ENCODE data around the gene C12orf50. TPM values are rescaled to one million over a fixed set of nuclear protein-coding genes. Genes with fewer than 3 reads are reported as not detected.
"Not testable (repeated sequence)": the region's sequence is repeated elsewhere in the genome, so short reads cannot be mapped to it uniquely, and the experiment has no call there.

C12orf50 gene
- total and polyA plus RNA-seq, 4 experiments from 2014 or later, result 0.09 TPM; not detected in 3

GRCh38 chr12:88052686-88053085 is 23.5 kb upstream of the C12orf50 start:
- intact Hi-C loops (cut with micrococcal nuclease), result no loop called here
- no peak overlapping the region for H3K4me3 Mint-ChIP-seq

GRCh38 chr12:88044035-88044434 is 14.8 kb upstream of the C12orf50 start:
- Mint-ChIP-seq H3K9me3 (no peaks in the 10 kb centered on the region), H3K27me3 (no peaks in the 10 kb centered on the region), H3K27ac (peak overlapping the region in 2 of 7 donors; percentile 22 to 36), H3K4me3 (no peak overlapping the region), H3K4me1 (peaks cover 9 to 26% (median 19%) of the 10 kb centered on the region in 4 donors), H3K36me3 (peaks cover 34 to 56% of the 10 kb centered on the region in 2 donors)
- ChIA-PET POLR2A (ENCODE audit: partially characterized antibody) (interaction anchor here (1.1 kb wide), 1 partner anchor 8 kb away, joined by 4 read pairs; no protein-coding TSS in a partner anchor), CTCF (ENCODE audit: partially characterized antibody) (no interaction called here)
- H3K4me1 ChIP-seq (ENCODE audit: insufficient read depth, low read length), result no peaks in the 10 kb centered on the region
- no peak overlapping the region for H3K27ac ChIP-seq (ENCODE audit: low read depth, low read length)
- no peaks in the 10 kb centered on the region for H3K9me3 ChIP-seq (ENCODE audit: control insufficient read depth in 1 of 2, low read length in 2 of 2)
- no peaks in the 10 kb centered on the region for H3K27me3 ChIP-seq (ENCODE audit: insufficient read depth, low read length)
- DNase-seq, result no peak
- intact Hi-C loops (cut with micrococcal nuclease), result no loop called here
- H3K4me3 ChIP-seq (ENCODE audit: low read length in 2 of 2), result no peak overlapping the region
- H3K36me3 ChIP-seq (ENCODE audit: insufficient read depth, low read length), result peaks cover 26% of the 10 kb centered on the region

More at GRCh38 chr12:88052686-88053085, 23.5 kb upstream of the C12orf50 start:
- Histone ChIP-seq H3K27ac (ENCODE audit: low read depth, low read length) (no peak overlapping the region), H3K9me3 (ENCODE audit: control insufficient read depth in 1 of 2, low read length in 2 of 2) (no peaks in the 10 kb centered on the region), H3K4me3 (ENCODE audit: low read length in 2 of 2) (no peak overlapping the region), H3K4me1 (ENCODE audit: insufficient read depth, low read length) (no peaks in the 10 kb centered on the region), H3K36me3 (ENCODE audit: insufficient read depth, low read length) (peaks cover 13% of the 10 kb centered on the region), H3K27me3 (ENCODE audit: insufficient read depth, low read length) (no peaks in the 10 kb centered on the region)
- Mint-ChIP-seq H3K9me3 (no peaks in the 10 kb centered on the region), H3K36me3 (peaks cover 28 to 44% of the 10 kb centered on the region in 2 donors), H3K4me1 (no peaks in the 10 kb centered on the region), H3K27me3 (no peaks in the 10 kb centered on the region), H3K27ac (peak overlapping the region in 1 of 7 donors; percentile 72)
- CTCF ChIA-PET (ENCODE audit: partially characterized antibody), result interaction anchor here (0.8 kb wide), 1 partner anchor 17 kb away, joined by 4 read pairs; no protein-coding TSS in a partner anchor
- POLR2A ChIA-PET (ENCODE audit: partially characterized antibody), result no interaction called here
- peak in 1 of 5 donors; percentile 4 for DNase-seq

DNA sequence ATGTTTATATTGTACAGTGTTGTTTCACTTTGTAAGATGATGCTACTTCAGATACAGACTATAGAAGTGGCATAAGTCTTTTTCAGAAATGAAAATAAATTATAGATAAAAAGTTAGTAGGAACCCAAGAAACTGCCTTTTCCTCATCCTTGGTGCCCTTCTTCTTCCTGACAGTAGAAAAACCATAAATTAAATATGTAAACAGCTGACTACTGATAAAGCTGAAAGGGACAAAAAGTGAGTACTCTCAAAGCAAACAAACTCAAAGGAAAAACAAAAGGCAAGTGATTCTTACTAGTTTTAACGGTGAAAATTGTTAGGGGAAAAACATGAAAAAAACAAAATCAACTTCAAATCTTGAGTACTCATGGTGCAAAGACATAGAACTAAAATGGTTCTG is 8.6 kb upstream of the C12orf50 start:
- peaks cover 0 to 14% of the 10 kb centered on the region in 2 donors for H3K36me3 Mint-ChIP-seq
- intact Hi-C loops (cut with micrococcal nuclease), result loop anchor here (5.0 kb wide), 1 partner anchor 1485 kb away; the partner anchor contains the start of gene GALNT4
- H3K4me3 Mint-ChIP-seq, result peak overlapping the region in 1 of 8 donors; percentile 11
- H3K27ac ChIP-seq (ENCODE audit: low read depth, low read length), result no peak overlapping the region
- POLR2A ChIA-PET (ENCODE audit: partially characterized antibody), result no interaction called here
- no peaks in the 10 kb centered on the region for H3K36me3 ChIP-seq (ENCODE audit: insufficient read depth, low read length)
- H3K4me1 Mint-ChIP-seq, result peaks cover 38 to 69% (median 56%) of the 10 kb centered on the region in 4 donors
- H3K27me3 Mint-ChIP-seq, result no peaks in the 10 kb centered on the region
- CTCF ChIA-PET (ENCODE audit: partially characterized antibody), result no interaction called here
- no peak overlapping the region for H3K4me3 ChIP-seq (ENCODE audit: low read length in 2 of 2)
- no peaks in the 10 kb centered on the region for H3K27me3 ChIP-seq (ENCODE audit: insufficient read depth, low read length)
- DNase-seq, result no peak
- H3K9me3 ChIP-seq (ENCODE audit: control insufficient read depth in 1 of 2, low read length in 2 of 2), result no peaks in the 10 kb centered on the region
- peaks cover 41% of the 10 kb centered on the region for H3K4me1 ChIP-seq (ENCODE audit: insufficient read depth, low read length)
- no peaks in the 10 kb centered on the region for H3K9me3 Mint-ChIP-seq
- no peak overlapping the region for H3K27ac Mint-ChIP-seq

DNA sequence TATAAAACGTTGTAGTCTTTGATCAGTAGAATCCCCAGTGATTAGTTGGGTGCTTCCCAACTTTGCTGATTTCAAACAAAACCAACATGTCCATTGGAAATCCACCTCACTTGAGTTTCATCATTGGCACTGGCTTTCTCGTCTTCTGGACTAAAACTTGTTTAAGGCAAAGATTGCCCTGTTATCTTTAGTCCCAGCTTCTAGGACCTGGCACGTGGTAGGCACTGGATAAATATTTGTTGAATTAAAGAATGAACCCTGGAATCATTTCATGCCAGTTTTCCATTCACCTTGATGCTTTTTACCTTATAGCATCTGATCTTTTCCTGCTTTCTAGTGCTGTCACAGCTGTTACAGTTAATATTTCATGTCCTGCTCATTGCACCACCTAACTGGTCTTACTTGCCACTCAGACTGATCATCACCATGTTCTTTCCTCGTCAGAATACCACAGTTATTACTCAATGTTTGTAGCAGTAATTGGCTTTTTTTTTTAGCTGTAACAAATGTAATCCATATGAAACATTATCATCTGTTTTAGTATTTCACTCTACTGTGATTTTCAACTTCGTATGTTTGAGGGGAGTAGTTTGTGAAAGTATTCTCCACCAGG is 7.3 kb upstream of the C12orf50 start:
- CTCF ChIA-PET (ENCODE audit: partially characterized antibody), result no interaction called here
- Histone ChIP-seq H3K27me3 (ENCODE audit: insufficient read depth, low read length) (no peaks in the 10 kb centered on the region), H3K36me3 (ENCODE audit: insufficient read depth, low read length) (no peaks in the 10 kb centered on the region), H3K4me1 (ENCODE audit: insufficient read depth, low read length) (peaks cover 41% of the 10 kb centered on the region), H3K4me3 (ENCODE audit: low read length in 2 of 2) (peak overlapping the region in 1 of 2 donors; percentile 82), H3K27ac (ENCODE audit: low read depth, low read length) (no peak overlapping the region), H3K9me3 (ENCODE audit: control insufficient read depth in 1 of 2, low read length in 2 of 2) (no peaks in the 10 kb centered on the region)
- POLR2A ChIA-PET (ENCODE audit: partially characterized antibody), result interaction anchor here (1.1 to 2.5 kb wide), 3 partner anchors 8 to 106 kb away, joined by 3 to 10 read pairs (median 4); partner anchors contain the start of genes CEP290 and TMTC3
- Mint-ChIP-seq H3K36me3 (peaks cover 0 to 8% of the 10 kb centered on the region in 2 donors), H3K27ac (peak overlapping the region in 5 of 7 donors; percentile 85 to 97 (median 94)), H3K4me1 (peaks cover 37 to 64% (median 53%) of the 10 kb centered on the region in 4 donors), H3K4me3 (peak overlapping the region; percentile 92 to 99 (median 96)), H3K9me3 (no peaks in the 10 kb centered on the region), H3K27me3 (no peaks in the 10 kb centered on the region)
- intact Hi-C loops (cut with micrococcal nuclease), result loop anchor here (5.0 kb wide), 1 partner anchor 1486 kb away; the partner anchor contains the start of gene GALNT4
- no peak for DNase-seq

DNA sequence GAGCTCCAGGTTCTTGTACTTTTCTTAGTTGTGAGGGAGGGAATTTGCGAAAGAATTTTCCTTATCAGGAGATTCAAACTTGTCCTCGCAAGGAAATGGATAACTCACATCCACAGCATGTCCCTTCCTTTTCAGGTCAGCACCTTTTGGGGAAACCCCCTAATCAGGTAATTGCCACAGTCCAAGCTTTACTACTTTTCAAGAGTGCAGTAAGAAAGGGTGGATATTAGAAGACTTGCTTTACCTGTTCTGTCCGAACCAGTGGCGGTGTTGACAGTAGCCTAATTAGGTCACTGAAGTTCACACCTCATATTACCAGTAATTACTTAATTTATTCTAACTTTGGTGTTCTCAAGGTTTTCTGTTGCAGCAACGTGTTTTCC is 6.7 kb upstream of the C12orf50 start:
- intact Hi-C loops (cut with micrococcal nuclease), result loop anchor here (1.0 to 5.0 kb wide), 2 partner anchors 106 to 1486 kb away; partner anchors contain the start of genes CEP290, GALNT4 and TMTC3
- Histone ChIP-seq H3K27me3 (ENCODE audit: insufficient read depth, low read length) (no peaks in the 10 kb centered on the region), H3K27ac (ENCODE audit: low read depth, low read length) (peak overlapping the region; percentile 56), H3K4me1 (ENCODE audit: insufficient read depth, low read length) (peaks cover 41% of the 10 kb centered on the region), H3K4me3 (ENCODE audit: low read length in 2 of 2) (peak overlapping the region; percentile 42 to 82), H3K36me3 (ENCODE audit: insufficient read depth, low read length) (no peaks in the 10 kb centered on the region), H3K9me3 (ENCODE audit: control insufficient read depth in 1 of 2, low read length in 2 of 2) (no peaks in the 10 kb centered on the region)
- Mint-ChIP-seq H3K27me3 (no peaks in the 10 kb centered on the region), H3K36me3 (peaks cover 0 to 8% of the 10 kb centered on the region in 2 donors), H3K9me3 (no peaks in the 10 kb centered on the region), H3K27ac (peak overlapping the region; percentile 85 to 98 (median 95)), H3K4me3 (peak overlapping the region; percentile 92 to 99 (median 96)), H3K4me1 (peaks cover 35 to 58% (median 48%) of the 10 kb centered on the region in 4 donors)
- ChIA-PET POLR2A (ENCODE audit: partially characterized antibody) (interaction anchor here (1.1 to 2.5 kb wide), 4 partner anchors 8 to 106 kb away, joined by 3 to 10 read pairs (median 4); partner anchors contain the start of genes CEP290 and TMTC3), CTCF (ENCODE audit: partially characterized antibody) (no interaction called here)
- DNase-seq, result no peak

GRCh38 chr12:88035271-88035906 is 6.2 kb upstream of the C12orf50 start:
- peak overlapping the region; percentile 56 for H3K27ac ChIP-seq (ENCODE audit: low read depth, low read length)
- Mint-ChIP-seq H3K4me3 (peak overlapping the region; percentile 92 to 99 (median 96)), H3K27ac (peak overlapping the region; percentile 85 to 98 (median 95)), H3K4me1 (peaks cover 33 to 53% (median 45%) of the 10 kb centered on the region in 4 donors), H3K36me3 (peaks cover 0 to 6% of the 10 kb centered on the region in 2 donors), H3K27me3 (no peaks in the 10 kb centered on the region), H3K9me3 (no peaks in the 10 kb centered on the region)
- H3K36me3 ChIP-seq (ENCODE audit: insufficient read depth, low read length), result no peaks in the 10 kb centered on the region
- DNase-seq, result peak; percentile 84 to 89 (median 86)
- ChIA-PET POLR2A (ENCODE audit: partially characterized antibody) (interaction anchor here (1.1 to 2.5 kb wide), 5 partner anchors 9 to 107 kb away, joined by 3 to 10 read pairs (median 3); partner anchors contain the start of genes CEP290 and TMTC3), CTCF (ENCODE audit: partially characterized antibody) (no interaction called here)
- intact Hi-C loops (cut with micrococcal nuclease), result loop anchor here (1.0 to 5.0 kb wide), 2 partner anchors 107 to 1487 kb away; partner anchors contain the start of genes CEP290, GALNT4 and TMTC3
- H3K9me3 ChIP-seq (ENCODE audit: control insufficient read depth in 1 of 2, low read length in 2 of 2), result no peaks in the 10 kb centered on the region
- H3K27me3 ChIP-seq (ENCODE audit: insufficient read depth, low read length), result no peaks in the 10 kb centered on the region
- H3K4me1 ChIP-seq (ENCODE audit: insufficient read depth, low read length), result peaks cover 41% of the 10 kb centered on the region
- H3K4me3 ChIP-seq (ENCODE audit: low read length in 2 of 2), result peak overlapping the region; percentile 42 to 82

- H3K9me3 Mint-ChIP-seq; H3K27me3 Mint-ChIP-seq; H3K4me3 Mint-ChIP-seq; H3K27ac Mint-ChIP-seq; POLR2A ChIA-PET (ENCODE audit: partially characterized antibody); H3K36me3 Mint-ChIP-seq; H3K36me3 ChIP-seq (ENCODE audit: insufficient read depth, low read length); H3K9me3 ChIP-seq (ENCODE audit: control insufficient read depth in 1 of 2, low read length in 2 of 2); H3K27ac ChIP-seq (ENCODE audit: low read depth, low read length); intact Hi-C loops (cut with micrococcal nuclease); CTCF ChIA-PET (ENCODE audit: partially characterized antibody); DNase-seq; H3K27me3 ChIP-seq (ENCODE audit: insufficient read depth, low read length); H3K4me3 ChIP-seq (ENCODE audit: low read length in 2 of 2): not testable (repeated sequence)
- peaks cover 5 to 18% (median 12%) of the 10 kb centered on the region in 4 donors for H3K4me1 Mint-ChIP-seq
- H3K4me1 ChIP-seq (ENCODE audit: insufficient read depth, low read length), result peaks cover 14% of the 10 kb centered on the region
Measured at GRCh38 chr12:88031161-88031560, 2.0 kb upstream of the C12orf50 start.

Measured in CD4-positive, alpha-beta memory T cell (primary cell).